ENCODE measurements around the gene ADAM22.

GRCh38 chr7:88057655-88058054 lies 123.6 kb downstream of the ADAM22 start:
- TF ChIP-seq CTCF (IDR thresholded peaks at IDR 0.05): no peak
- no peak for TF ChIP-seq EP300 (IDR thresholded peaks at IDR 0.05)
- TF ChIP-seq POLR2A (IDR thresholded peaks at IDR 0.05): no peak
